HL-60 (cell line): Measurements from ENCODE around the gene AGAP3.

Source experiments
- POLR2AphosphoS5 ChIP-seq: IDR thresholded peaks from 2 replicates; pipeline ENCODE4 v1.6.1; 2012; ENCODE audit warnings: low read depth
- TF ChIP-seq, protein P1 (sequence below): IDR thresholded peaks from one replicate; pipeline ENCODE4 v1.5.1; 2011; ENCODE audit warnings: low read length, control low read depth, inconsistent platforms; ENCODE audit not compliant: insufficient read depth

DNA sequence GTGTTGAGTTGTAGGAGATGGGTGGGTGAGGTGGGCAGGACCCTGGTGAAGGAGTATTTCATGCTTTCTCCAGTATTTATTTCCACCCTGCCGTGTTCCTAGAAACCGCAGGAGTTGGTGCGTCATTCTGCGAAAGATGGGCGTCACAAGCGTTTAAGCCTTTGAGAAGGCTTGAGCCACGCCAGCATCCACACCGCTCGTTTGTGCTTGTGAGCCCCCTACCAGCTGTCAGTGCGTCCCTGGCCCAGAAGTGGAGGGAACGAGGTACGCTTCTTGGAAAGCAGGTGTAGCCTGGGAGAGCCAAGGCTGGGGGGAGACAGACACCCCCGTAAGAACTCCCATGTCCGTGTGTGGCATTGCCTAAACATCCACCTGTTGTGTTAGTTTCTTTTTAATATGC, 5.7 kb downstream of the AGAP3 start:
- TF ChIP-seq, protein P1, sequence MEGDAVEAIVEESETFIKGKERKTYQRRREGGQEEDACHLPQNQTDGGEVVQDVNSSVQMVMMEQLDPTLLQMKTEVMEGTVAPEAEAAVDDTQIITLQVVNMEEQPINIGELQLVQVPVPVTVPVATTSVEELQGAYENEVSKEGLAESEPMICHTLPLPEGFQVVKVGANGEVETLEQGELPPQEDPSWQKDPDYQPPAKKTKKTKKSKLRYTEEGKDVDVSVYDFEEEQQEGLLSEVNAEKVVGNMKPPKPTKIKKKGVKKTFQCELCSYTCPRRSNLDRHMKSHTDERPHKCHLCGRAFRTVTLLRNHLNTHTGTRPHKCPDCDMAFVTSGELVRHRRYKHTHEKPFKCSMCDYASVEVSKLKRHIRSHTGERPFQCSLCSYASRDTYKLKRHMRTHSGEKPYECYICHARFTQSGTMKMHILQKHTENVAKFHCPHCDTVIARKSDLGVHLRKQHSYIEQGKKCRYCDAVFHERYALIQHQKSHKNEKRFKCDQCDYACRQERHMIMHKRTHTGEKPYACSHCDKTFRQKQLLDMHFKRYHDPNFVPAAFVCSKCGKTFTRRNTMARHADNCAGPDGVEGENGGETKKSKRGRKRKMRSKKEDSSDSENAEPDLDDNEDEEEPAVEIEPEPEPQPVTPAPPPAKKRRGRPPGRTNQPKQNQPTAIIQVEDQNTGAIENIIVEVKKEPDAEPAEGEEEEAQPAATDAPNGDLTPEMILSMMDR: no peak
- no peak for TF ChIP-seq POLR2AphosphoS5
